GM19043 (cell line): ENCODE measurements around the gene EEF1AKMT4.

Experiments
- ATAC-seq: cut with Tn5 transposase; IDR thresholded peaks from one replicate; pipeline ENCODE4 v1.9.1; 2021; ENCODE audit warnings: low read depth; ENCODE audit not compliant: unreplicated experiment

Gene EEF1AKMT4

DNA sequence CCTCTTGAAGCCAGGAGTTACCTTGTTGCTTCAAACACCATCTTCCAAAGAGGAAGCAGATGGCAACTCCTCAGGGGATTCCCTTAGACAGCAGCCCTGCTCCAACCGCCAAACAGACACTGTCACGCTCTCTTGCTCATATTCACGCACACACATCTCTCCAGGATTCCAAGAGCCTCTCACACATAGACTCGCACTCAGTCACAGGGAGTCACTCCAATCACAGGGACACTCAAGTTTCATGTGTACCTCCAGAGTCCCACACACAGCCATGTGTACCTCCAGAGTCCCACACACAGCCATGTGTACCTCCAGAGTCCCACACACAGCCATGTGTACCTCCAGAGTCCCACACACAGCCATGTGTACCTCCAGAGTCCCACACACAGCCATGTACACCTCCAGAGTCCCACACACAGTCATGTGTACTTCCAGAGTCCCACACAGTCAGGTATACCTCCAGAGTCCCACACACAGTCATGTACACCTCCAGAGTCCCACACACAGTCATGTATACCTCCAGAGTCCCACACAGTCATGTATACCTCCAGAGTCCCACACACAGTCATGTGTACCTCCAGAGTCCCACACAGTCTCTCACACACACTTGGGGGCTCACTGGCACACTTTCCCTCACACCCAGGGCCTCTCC, 14.0 kb upstream of the EEF1AKMT4 start:
- no peak for ATAC-seq

DNA sequence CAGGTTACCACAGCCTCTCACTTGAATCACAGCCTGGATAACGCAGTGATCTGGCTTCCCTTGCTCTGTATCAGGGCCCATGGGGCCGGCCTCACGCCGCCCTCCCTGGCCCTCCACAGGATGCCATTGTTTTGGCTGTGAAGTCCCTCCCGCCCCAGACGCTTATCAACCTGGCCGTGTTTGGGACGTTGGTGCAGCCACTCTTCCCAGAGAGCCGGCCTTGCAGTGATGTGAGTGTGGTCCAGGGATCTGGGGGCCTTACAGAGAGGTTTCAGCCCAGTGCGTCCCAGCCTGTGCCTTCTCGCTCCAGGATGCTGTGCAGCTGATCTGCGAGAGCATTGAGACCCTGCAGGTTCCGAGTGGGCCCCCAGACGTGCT, 13.4 kb upstream of the EEF1AKMT4 start:
- ATAC-seq = no peak

DNA sequence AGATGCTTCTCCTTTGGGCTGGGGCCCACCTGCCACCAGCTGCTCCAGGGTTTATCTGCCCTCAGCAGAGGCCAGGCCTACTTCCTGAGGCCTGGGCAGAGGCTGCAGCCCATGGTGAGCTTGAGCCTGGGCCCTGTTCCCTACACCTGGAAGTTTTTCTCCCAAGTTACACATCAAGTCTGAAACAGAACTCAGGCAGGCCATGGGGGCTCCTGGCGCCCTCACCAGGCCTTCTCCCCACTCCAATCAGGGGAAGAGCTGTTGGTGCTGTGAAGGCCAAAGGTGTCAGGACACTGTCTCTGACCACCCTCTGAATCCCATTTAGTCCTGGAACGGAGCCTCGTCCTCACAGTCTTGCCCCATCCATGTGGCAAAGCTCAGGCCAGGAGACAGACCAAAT, 12.8 kb upstream of the EEF1AKMT4 start:
- no peak for ATAC-seq

DNA sequence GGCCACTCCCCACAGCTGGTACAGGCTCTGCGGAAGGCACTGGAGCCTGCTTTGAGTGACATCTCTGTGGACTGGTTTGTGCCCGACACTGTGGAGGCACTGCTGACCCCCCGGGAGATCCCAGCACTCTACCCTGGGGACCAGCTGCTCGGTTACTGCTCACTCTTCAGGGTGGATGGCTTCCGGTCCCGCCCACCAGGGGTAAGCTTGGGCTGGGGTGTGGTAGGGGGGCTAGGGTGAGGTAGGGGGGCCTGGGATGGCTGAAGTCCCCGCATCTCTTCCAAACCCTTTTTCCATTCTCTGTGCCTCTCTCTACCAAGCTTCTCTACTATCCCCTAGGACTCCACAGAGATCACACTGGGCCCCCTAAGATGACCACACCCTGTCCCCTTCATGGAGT, 12.3 kb upstream of the EEF1AKMT4 start:
- no peak for ATAC-seq

DNA sequence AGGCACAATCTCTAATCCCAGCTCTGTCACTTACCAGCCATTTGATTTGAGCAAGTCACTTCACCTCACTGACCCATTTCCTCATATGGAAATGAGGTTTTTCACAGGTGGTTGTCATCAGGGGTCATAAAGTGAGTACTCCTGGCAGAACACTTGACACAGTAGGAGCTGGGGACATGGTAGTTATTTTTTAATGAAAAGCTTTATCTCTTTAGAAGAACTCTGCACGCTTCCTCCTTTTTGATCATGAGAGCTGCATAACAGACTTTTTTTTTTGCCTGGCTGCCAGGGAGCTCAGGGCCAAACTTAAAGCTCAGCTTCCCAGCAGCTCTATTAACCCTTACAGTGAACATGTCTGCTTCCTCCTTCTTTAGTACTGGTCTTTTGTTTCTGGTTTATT, 11.7 kb upstream of the EEF1AKMT4 start:
- no peak for ATAC-seq

DNA sequence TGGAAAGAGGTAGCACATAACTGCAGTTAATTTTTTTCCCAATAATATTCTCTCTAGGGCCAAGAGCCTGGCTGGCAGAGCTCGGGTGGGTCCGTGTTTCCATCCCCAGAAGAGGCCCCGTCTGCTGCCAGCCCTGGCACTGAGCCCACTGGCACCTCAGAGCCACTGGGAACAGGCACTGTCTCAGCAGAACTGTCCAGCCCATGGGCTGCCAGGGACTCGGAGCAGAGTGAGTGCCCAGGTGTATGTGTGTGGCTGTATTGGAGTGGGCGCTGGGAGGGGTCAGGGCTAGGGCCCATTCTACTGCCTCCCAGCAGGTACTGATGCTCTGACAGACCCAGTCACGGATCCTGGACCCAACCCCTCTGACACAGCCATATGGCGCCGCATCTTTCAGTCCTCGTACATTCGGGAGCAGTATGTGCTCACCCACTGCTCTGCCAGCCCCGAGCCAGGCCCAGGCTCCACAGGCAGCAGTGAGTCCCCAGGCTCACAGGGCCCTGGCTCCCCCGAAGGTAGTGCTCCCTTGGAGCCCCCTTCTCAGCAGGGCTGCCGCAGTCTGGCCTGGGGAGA, 11.1 kb upstream of the EEF1AKMT4 start:
- ATAC-seq = no peak

DNA sequence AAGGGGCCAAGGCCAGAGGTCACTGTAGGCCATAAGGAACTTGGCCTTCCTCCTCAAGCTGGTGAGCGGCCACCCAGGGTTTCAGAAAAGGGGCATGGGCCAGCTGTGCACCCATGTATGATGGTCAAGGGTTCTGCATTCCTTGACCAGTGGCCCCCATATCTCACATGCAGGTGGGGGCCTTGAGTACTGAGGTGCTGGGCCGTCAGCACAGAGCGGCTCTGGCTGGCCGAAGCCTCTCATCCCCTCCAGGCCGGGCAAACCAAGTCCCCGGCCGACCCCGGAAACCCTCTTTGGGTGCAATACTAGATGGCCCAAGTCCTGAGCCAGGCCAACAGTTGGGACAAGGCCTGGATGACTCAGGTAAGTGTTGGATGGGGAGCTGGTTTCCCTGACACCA, 10.3 kb upstream of the EEF1AKMT4 start:
- ATAC-seq = no peak

DNA sequence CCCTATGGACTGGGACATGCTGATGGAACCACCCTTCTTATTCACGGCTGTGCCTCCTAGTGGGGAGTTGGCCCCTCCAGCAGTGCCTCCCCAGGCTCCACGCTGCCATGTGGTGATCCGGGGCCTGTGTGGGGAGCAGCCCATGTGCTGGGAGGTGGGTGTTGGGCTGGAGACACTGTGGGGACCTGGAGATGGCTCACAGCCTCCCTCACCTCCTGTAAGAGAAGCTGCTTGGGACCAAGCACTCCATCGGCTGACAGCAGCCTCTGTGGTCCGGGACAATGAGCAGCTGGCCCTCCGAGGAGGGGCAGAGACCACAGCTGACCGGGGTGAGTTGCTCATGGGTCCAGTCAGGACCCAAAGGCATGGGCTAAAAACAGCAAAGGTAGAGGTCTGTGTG, 9.8 kb upstream of the EEF1AKMT4 start:
- no peak for ATAC-seq

DNA sequence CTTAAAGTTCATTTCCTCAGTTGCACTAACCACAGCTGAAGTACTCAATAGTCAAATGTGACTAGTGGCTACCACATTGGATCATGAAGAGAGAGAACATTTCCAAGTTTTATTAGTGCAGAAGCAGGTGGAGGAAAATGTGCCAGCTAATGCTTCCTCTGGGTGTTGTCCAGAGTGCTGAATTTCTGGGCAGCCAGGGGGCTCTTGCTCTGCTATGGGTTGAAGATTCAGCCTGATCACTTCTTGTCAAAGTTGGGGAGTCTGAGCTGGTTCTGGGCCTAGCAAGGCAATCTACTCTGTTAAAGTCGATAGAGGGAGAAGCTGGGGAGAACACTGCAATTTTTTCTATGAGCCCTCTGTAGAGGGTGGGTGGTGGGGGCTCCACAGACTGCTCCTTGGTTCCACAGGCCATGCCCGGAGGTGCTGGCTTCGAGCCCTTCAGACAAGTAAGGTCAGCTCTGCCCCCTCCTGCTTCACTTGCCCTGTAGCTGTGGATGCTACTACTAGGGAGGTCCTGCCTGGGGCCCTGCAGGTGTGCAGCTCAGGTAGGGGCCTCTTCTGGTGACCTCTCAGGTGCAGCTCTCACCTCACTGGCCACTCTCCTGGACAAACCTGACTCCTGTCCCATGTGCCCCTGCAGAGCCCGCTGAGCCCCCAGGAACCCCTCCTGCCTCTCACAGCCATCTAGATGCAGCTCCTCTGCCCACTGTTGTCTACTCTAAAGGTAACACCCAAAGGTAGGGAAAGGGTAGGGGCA, 8.9 kb upstream of the EEF1AKMT4 start:
- no peak for ATAC-seq

DNA sequence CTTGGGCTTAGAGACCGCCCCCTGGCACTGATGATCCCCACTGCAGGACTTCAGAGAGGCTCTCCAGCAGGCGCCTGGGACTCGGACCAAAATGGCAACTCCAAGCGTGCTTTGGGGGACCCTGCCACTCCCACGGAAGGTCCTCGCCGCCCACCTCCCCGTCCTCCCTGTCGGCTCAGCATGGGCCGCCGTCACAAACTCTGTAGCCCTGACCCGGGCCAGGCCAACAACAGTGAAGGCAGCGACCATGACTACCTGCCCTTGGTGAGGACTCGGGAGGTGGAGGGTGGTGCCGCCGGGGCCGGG, 8.4 kb upstream of the EEF1AKMT4 start:
- no peak for ATAC-seq

DNA sequence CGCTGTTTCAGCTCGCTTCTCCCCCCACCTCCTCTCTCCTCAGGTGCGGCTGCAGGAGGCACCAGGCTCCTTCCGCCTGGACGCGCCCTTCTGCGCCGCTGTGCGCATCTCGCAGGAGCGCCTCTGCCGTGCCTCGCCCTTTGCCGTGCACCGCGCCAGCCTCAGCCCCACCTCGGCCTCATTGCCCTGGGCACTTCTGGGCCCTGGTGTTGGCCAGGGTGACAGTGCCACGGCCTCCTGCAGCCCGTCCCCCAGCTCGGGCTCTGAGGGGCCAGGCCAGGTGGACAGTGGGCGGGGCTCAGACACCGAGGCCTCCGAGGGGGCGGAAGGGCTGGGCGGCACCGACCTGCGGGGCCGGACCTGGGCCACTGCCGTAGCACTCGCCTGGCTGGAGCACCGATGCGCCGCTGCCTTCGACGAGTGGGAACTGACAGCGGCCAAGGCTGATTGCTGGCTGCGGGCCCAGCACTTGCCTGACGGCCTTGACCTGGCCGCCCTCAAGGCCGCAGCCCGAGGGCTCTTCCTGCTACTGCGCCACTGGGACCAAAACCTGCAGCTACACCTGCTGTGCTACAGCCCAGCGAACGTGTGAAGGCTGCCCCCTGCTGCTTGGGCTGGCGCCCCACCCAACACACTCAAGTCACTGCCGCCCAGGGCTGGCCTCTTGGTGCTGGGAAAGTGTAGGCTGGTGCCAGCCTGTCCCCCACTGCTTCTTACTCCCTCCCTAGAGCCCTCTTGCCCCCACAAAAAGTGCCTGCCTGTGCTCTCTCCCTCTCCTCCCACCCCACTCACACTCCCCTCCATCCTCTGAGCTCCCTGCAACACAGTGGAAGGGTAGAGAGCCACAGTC, 7.8 kb upstream of the EEF1AKMT4 start:
- ATAC-seq = no peak

DNA sequence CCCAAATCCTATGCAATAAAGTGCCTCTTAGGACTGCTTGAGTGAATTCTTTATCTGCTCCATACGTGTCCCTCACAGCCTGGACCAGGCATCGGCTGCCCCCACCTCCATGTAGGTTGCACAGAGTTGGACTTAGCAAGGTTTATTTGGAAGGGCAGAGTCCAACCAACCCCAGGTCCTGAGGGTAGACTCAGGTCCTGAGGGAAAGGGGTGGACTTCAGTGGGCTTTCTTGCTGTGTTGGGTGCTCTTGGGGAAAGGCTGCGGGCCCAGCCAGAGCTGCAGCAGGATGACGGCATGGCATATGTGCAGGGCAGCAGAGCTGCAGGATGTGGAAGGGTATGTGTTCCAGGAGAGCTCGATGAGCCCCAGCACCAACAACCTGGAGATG, 7.2 kb upstream of the EEF1AKMT4 start:
- ATAC-seq = no peak

DNA sequence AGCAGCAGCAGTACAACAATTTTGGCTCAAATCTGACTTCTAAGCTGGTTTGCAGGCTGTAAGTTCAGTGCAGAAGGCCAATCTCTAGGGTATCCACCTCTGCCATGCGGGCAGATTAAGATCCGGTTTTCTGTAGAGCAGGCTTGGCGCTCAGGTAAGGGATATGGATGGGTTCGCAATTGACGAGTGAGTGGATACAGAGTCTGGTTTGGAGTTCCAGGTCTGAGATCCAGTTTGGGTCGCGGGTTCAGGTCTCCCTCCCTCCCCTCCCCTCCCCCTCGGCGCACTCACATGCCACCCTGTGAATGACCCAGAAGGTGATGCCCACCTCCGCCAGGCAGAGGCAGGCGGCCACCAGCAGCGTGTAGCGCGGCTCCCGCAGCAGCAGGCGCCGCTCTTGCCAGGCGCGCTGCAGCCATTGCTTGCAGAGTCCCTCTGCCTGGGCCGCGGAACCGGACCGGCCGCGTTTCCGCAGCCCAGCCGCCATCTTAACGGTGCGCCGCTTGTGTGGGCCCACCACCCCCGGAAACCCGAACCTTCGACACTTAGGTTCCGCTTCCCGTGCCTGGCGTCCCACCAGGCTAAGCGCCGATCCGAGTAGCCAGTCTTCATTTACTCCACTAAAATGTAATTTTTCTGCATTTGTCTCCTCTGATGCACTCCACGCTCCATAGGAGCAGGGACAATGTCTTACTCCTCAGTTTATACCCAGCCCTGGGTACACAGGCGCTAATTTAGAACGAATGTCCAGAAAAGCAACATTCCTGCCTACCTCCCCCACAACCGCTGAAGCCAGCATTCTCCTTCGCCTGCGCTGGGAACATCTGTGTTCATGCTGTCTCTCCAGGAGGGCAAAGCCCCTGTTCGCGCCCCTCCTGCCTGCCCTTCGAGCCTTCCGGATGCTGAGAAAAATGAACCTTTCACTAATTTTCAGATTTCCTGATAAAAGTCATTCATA, 739 bp upstream of the EEF1AKMT4 start, which contains the start of gene ALG3:
TSS of gene ALG3 (minus strand) at position 509 of the 958 bp plus-strand sequence. CDS start at position 487, 22 bp downstream.
- ATAC-seq = peak; percentile 3

DNA sequence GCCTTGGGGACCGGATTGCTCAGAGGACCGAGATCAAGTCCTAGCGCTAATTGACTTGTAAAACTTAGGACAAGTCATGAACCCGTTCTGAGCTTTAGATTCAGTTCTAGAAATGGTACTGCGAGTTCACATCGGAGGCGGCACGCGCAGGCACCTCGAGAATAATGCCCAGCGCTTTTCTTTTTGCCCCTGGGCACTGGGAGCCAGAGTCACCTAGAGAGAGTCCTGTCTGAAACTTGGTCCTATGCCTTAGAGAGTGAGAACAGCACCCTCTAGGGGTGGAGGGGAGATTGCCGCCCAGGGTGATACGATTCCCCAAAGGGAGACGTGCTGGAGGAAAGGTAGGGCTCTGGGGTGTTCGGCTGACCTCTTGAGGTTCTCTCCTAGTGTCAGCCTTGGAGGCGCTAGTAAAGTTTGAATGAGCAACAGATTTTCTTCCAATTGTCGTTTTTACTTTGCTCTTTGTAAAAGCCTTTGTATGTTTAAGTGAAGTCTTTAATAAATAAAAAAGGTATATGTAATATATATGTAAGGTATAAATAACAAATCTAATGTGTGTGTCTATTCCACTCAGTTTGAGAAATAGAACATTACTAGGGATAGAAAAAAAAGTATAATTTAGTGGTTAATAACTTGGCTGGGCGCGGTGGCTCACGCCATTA, 826 bp downstream of the EEF1AKMT4 start:
- peak; percentile 72 for ATAC-seq

DNA sequence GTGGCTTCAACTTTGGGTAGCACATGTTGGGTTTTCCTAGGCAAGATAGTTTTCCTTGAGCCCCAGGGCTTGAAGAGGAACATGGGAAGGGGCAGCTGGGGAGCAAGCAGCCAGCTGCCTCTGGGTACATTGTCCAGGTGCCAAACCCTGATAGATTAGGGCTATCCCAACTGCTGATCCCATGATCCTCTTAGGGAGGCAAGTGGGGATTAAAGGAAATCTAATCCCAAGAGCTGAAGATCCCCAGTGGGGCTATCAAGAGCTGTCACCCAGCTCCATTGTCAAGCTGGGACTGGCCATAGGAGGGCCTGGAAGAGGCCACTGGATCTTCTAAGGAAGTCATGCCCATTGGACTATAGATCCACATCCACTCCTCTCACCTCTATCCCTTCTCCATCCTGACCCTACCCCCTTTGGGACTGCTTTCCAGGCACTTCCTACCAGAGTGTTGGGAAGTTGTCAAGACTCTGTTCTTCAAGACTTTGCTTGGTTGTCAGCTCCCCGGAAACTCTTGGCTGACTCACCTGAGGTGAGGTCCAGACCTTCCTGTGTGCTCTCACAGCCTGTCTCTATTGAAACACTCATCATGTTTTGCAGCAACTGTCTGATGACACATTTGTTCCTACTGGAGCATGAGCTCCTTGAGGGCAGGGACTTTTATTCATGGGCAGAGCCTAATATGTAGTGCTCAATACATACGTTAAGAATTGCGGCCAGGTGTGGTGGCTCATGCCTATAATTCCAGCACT, 6.0 kb downstream of the EEF1AKMT4 start:
- ATAC-seq = no peak

DNA sequence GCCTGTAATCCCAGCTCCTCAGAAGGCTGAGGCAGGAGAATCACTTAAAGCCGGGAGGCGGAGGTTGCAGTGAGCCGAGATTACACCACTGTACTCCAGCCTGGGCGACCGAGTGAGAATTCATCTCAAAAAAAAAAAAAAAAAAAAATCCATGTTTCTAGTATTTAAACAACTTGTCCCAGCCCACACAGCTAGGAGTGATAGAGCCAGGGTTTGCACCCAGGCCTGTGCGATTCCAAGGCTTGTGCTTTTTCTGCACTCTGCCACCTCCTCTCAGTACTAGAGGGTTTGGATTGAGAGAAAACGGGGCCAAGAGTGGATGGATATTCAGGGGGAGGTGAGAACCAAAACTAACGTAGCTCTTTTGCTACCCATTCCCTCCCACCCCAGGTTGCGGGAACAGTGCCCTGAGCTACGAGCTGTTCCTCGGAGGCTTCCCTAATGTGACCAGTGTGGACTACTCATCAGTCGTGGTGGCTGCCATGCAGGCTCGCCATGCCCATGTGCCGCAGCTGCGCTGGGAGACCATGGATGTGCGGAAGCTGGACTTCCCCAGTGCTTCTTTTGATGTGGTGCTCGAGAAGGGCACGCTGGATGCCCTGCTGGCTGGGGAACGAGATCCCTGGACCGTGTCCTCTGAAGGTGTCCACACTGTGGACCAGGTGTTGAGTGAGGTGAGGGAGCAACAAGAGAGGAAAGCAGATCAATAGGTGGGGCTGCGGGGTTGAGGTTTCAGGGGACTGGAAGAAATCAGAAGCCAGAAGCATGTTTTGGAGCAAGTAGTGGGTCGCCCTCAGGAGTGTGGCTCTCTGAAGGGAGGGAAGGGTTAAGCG, 7.8 kb downstream of the EEF1AKMT4 start:
- no peak for ATAC-seq

DNA sequence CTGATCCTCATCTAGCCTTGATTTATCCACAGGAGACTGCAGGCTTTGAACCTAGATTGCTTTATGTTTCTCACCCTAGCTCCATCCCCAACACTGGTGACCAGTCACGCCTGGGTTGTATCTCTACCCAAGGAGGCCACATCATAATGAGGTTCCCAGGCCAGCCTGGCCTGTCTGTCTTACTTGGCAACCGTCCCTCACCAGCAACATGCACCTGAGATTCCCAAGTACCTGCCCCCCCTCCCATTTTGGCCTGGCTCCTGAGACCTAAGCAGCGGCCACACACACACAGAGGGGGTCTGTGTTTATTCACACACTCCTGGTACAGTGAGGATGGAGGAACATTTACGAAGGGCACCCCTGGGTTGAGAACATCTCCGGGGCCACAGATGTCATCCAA, 9.5 kb downstream of the EEF1AKMT4 start:
- no peak for ATAC-seq

DNA sequence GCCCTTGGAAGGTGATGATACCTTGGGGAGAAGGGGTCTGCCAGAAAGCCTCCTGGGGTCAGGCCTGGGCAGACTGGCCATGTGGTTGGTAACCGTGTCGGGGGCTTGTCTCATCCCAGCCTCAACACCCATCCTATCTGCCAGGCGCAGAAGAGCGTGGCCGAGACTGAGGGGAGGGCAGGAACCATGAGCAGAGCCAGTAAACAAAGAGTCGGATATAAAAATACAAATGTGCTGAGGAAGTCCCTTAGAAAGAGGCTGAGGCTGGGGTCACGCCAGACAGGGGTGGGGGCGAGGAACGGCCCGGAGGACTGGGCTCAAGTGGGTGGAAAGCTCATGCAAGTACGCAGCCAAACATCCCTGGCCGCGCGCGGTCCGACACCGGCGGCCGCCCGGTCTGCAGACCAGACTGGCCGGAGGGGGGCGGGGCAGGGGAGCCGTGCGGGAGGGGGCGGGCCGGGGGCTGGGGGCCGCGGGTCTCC, 10.0 kb downstream of the EEF1AKMT4 start:
- no peak for ATAC-seq
